GM18511 (cell line): ENCODE results near the gene HELZ.

Experiments
- ATAC-seq: cut with Tn5 transposase; IDR thresholded peaks from one replicate; pipeline ENCODE4 v1.9.1; 2021; ENCODE audit warnings: mild to moderate bottlenecking, moderate library complexity; ENCODE audit not compliant: unreplicated experiment

The HELZ gene

GRCh38 chr17:67088639-67089038 lies 156.4 kb downstream of the HELZ start:
- ATAC-seq: no peak

- ATAC-seq: no peak
These were observed 159.6 kb downstream of the HELZ start for GRCh38 chr17:67085406-67085805.

GRCh38 chr17:67082107-67082506 lies 162.9 kb downstream of the HELZ start:
- ATAC-seq: peak; percentile 77

- ATAC-seq: no peak
These were observed 164.2 kb downstream of the HELZ start for GRCh38 chr17:67080804-67081203.

GRCh38 chr17:67079491-67079890 lies 165.5 kb downstream of the HELZ start:
- no peak for ATAC-seq

GRCh38 chr17:67078292-67078691 lies 166.7 kb downstream of the HELZ start:
- no peak for ATAC-seq

GRCh38 chr17:67076290-67076689 lies 168.7 kb downstream of the HELZ start:
- no peak for ATAC-seq

GRCh38 chr17:67074781-67075180 lies 170.2 kb downstream of the HELZ start:
- ATAC-seq: no peak

- no peak for ATAC-seq
These were observed 172.1 kb downstream of the HELZ start for GRCh38 chr17:67072885-67073284.

- ATAC-seq: no peak
These were observed 173.4 kb downstream of the HELZ start for GRCh38 chr17:67071595-67071994.

GRCh38 chr17:67069603-67070136 lies 175.3 kb downstream of the HELZ start:
- no peak for ATAC-seq

- no peak for ATAC-seq
These were observed 176.0 kb downstream of the HELZ start for GRCh38 chr17:67068999-67069398.

- ATAC-seq: no peak
These were observed 177.2 kb downstream of the HELZ start for GRCh38 chr17:67067571-67068482.

GRCh38 chr17:67066717-67067116 lies 178.3 kb downstream of the HELZ start:
- ATAC-seq: no peak

GRCh38 chr17:67063141-67063540 lies 181.9 kb downstream of the HELZ start:
- no peak for ATAC-seq

GRCh38 chr17:67059372-67059771 lies 185.6 kb downstream of the HELZ start:
- ATAC-seq: no peak

GRCh38 chr17:67058036-67058435 lies 187.0 kb downstream of the HELZ start:
- no peak for ATAC-seq

GRCh38 chr17:67056746-67057490 lies 188.1 kb downstream of the HELZ start:
- no peak for ATAC-seq

- no peak for ATAC-seq
These were observed 188.9 kb downstream of the HELZ start for GRCh38 chr17:67055811-67056745.

- ATAC-seq: no peak
These were observed 190.0 kb downstream of the HELZ start for GRCh38 chr17:67055041-67055443.

- ATAC-seq: no peak
These were observed 190.4 kb downstream of the HELZ start for GRCh38 chr17:67054608-67055007.
